Right lung (tissue), 5 donors: ENCODE measurements around the gene PRKCI. TPM values are rescaled to one million over a fixed set of nuclear protein-coding genes. Genes with fewer than 3 reads are reported as not detected.
"Not testable (repeated sequence)": the region's sequence is repeated elsewhere in the genome, so short reads cannot be mapped to it uniquely, and the experiment has no call there.

Experiments
- DNase-seq, 2 donors: peaks; one replicate each; pipeline ENCODE4 v3.0.0-alpha.2; 2013
- polyA plus RNA-seq, 5 donors: library from polyadenylated mRNA; unstranded; fragments of 120-200 nt; gene quantifications; one replicate each; pipeline versions ENCODE4 v1.2.1 to v1.2.3, GENCODE V29; 2013; ENCODE audit warnings: inconsistent platforms in 1 of 5, low replicate concordance in 1 of 5; ENCODE audit not compliant: insufficient read length in 5 of 5, insufficient read depth in 1 of 5

The PRKCI gene
- polyA plus RNA-seq, 5 donors = 41.0 to 83.7 (median 72.5) TPM

DNA sequence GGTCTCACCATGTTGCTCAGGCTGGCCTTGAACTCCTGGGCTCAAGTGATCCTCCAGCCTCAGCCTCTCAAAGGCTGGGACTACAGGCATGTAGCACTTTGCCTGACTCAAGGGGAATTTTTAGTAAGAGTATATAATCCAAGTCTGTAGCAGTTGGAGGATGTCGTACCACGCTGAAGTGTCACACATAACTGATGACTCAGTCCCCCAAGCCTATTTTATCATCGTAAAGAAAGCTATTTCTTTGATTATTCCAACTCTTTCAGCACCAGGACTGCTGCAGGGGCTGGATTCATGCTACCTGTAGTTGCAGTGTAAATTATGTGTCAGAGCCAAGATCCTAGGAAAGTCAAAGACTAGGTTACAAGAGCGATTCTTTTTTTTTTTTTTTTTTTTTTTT, 1.4 kb upstream of the PRKCI start:
- DNase-seq = no peak

DNA sequence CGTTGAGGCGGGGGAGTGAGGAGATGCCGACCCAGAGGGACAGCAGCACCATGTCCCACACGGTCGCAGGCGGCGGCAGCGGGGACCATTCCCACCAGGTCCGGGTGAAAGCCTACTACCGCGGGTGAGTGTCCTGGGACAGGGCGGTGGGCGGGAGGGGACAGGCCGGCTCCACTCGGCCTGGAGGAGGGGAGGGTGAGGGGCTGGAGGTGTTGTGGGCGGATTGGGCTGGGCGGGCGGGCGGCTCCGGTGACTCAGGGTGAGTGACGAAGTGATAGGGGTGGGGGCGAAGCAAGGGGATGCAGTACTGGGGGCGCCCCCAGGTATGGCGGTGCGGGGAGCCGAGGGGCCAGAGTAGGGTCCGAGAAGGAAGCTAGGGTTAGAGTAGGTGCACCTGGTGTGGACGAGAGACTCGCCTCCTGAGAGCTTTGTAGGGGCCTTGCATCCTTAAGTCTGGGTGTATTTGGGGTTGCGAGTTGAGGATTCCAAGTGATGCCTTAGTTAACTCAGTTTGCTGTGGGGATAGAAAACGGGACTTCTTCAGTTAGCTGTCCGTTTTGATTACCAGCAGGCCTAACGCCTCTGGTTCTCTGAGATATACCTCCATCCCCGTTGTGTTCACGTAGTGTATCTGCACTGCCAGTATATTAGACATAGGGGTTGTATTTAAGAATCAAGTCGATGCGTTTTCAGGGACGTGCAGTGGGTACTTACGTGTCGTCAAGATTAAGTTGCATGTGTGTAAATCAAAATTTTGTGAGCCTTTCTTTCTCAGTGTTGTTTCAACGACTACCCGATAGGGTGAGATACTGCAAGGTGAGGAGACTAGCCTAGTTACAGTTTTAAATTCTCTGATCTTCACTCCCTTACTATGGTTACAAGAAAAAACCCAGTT, 670 bp downstream of the PRKCI start:
- peak; percentile 25 to 31 for DNase-seq

DNA sequence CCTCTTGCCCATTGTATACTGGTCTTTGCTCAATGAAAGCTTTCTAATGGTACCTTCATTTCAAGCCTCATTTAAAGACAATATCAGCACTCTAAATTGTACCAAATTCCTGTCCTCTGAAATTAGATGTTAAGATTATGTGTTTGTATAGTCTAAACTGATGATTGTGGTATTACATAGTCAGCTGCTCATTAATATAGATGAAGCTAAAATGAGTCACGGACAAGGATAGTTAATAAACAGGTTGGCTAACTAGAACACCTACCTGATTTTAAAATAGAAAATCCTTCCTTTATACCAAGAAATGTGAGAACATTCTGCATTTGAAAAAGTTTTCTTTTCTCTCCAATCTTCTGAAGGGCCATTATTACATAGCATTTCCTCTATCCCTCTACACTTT, 2.9 kb downstream of the PRKCI start:
- DNase-seq = no peak

DNA sequence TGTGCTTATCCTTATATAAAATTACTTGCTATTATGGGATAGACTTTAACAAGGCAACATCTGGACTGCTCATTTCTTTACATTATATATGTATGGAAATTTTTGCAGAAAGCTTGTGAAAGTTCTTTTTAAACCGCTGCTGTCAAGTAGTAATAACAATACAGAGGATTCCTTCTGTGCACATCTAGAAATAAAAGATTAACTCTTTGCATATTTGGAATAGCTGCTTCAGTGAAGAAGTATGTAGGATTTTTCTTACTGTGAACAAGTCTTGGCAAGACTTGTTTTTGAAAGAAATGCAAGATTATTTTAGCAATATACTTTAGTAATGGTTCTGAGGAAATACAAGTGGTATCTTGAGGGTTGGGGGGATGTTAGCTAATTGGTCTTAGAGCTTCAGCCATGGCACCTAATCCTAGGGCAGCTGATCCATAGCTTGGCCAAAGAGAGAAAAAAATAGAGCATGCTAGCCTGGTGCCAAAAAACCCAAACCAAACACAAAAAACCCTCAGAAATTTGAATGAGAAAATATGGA, 4.3 kb downstream of the PRKCI start:
- DNase-seq = no peak

DNA sequence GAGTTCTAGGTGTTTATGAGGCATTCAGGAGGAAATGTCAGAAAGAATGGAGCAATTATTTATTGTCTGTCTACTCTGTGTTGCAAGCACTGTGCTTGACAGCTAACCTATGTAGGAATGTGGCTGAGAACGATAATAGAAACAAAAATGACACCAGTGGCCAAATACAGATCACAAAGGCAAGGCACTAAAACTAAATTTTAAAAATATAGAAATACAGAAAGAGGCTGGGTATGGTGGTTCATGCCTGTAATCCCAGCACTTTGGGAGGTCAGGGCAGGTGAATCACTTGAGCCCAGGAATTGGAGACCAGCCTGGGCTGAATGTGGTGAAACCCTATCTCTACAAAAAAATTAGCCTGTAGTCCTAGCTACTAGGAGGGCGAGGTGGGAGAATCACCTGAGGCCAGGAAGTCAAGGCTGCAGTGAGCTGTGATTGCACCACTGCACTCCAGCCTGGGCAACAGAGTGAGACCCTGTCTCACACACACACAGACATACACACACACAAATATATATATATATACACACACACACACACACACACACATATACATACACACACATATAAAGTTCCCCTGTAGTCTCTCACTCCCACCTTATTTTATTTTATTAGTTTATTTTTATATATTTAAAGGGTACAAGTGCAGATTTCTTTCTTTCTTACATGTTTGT, 6.0 kb downstream of the PRKCI start:
- DNase-seq = no peak

DNA sequence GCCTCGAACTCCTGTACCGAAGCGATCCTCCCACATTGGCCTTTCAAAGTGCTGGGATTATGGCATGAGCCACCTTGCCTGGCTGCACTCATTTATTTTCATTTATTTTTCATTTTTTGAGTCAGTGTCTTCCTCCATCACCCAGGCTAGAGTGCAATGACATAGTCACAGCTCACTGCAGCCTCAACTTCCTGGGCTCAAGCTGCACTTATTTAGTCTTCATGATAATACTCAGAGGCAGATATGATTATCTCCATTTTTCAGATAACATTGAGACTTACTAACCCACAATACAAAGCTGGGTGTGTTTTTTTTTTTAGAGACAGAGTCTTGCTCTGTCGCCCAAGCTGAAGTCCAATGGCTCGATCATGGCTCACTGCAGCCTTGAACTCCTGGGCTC, 10.0 kb downstream of the PRKCI start:
- no peak for DNase-seq

DNA sequence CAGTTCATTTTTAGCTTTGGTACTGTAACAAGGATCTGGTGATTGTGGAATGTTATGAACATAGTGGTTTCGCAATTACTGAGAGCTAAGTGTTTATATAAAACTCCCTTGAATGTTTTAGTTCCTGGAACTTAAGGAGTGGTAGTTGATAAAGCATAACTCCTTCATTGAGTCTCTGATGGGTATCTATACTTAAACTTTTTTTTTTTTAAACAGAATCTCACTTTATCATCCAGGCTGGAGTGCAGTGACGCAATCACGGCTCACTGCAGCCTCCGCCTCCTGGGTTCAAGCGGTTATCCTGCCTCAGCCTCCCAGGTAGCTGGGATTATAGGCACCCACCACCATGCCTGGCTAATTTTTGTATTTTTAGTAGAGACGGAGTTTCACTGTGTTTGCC, 11.3 kb downstream of the PRKCI start:
- peak; percentile 58 to 65 for DNase-seq

DNA sequence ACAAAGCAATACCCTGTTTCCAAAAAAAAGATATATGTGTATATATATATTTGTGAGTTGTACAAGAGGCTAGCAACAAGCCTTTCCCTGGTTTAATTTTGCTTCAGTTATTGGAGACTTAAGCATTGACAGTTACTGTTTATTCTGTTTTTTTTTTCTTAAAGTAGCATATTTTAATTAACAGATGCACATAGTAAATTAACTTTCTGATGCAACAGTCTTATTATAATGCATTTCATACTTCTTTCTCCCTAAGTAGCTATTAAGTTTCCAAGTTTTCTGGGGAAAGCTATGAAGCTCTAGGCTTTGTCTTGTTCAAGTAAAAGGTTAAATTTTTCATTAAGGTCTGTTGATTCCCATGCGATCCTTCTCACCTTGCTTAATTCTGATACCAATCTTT, 17.9 kb downstream of the PRKCI start:
- DNase-seq = no peak

DNA sequence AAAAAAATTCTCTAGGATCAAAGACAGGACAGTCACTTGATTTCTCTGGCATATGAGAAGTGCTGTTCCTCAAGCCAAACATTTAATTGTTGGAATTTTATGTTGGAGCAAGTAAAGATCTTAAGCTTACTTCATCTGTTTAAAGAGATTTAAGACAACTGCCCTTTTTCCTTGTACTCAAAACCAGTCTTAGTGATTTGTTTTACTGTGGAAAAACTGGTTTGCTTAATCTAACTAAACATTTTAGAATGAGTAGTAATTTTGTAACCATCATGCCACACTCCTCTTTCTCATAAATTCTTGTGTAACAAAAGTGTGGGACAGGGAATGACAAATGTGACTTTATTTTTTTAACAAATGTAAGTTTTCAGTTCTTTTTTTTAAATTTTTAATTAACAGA, 18.4 kb downstream of the PRKCI start:
- no peak for DNase-seq

DNA sequence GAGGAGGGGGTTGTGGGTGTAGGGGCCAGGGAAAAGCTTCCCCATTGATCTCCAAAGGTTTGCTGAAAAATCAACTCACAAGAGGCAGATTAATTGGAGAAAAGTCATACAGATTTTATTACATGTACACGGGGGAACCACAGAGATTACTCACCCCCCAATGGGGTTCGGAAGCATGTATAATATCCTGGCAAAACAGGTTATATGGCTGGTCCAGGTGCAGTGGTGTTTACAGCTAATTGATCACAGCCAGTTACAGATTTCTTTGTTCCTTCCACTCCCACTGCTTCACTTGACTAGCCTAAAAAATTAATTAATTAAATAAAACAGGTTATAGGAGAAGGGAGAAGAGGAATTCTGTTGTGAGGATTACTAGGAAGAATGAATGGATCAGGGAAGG, 22.4 kb downstream of the PRKCI start:
- DNase-seq = no peak

DNA sequence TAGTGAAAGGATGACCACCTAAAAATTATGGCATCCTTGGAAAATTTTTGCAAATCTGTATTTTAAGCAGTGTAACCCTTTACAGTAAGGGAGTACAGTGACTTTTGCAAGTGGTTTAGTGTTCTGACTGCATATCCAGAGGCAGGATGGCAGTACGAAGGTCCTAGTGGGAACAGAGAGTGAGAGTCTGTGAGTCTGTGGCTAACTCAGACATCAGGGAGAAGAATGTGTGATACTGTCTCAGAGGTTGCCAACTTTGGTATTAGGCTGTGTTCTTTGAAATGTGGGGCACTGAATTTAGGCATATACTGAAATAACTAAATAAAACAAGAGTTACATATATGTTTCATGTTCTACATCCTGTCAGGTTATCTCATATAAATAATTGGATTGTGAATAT, 25.7 kb downstream of the PRKCI start:
- no peak for DNase-seq

DNA sequence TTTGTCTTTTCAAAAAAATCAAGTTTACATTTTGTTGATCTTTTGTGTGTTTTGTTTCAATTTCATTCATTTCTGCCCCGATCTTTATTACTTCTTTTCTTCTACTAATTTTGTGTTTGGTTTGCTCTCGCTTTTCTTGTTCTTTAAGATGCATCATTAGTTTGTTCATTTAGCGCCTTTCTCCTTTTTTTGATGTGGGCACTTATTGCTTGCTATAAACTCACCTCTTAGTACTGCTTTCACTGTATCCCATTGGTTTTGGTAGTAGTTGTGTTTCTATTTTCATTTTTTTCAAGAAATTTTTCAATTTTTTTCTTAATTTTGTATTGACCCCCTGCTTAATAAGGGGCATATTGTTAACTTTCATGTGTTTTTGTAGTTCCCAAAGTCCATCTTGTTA, 34.4 kb downstream of the PRKCI start:
- no peak for DNase-seq

DNA sequence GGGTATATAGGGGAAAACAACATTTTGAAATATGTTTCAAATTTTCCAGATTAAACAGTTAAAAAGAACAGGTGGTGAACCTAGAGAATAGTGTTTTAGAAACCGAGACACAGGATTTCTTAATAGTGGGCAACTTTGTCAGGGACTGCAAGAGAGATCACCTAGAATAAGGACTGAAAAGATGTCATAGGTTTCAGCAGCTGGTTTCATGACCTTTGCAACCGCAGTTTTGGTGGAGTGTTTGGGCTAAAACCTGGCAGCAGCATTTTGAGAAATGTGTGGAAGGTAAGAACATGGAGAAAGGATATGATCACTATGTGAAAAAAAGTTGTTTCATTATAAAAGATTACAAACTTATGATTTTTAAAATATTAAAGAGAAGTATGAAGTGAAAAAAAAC, 34.9 kb downstream of the PRKCI start:
- no peak for DNase-seq

DNA sequence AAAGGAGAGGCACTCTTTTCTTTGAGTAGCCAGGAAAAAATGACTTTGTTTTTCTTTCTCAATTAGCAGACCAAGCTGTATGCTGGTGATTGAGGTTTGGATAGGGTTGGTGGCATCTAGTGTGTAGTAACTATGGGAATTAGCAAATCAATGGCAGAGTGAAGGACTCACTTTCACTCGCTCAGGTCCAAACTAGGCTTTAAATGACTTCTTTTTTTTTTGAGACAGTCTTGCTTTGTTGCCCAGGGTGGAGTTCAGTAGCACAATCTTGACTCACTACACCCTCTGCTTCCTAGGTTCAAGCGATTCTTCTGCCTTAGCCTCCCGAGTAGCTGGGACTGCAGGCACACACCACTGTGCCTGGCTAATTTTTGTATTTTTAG, 35.9 kb downstream of the PRKCI start:
- no peak for DNase-seq

DNA sequence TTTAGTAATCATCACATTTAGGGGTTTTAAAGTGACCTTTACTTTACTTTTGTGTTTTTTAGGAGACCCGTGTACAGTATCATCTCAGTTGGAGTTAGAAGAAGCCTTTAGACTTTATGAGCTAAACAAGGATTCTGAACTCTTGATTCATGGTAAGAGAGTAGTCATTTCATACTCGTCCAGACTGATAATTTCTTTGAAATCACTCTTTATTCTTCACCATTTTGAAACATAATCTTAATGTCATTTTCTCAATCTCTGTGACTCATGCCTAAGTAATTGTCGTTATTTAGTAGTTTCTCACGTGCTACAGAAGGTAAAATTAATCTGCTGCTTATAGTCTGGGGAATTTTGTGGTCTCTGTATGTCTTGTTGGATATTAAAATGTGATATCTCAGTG, 37.7 kb downstream of the PRKCI start:
- no peak for DNase-seq

DNA sequence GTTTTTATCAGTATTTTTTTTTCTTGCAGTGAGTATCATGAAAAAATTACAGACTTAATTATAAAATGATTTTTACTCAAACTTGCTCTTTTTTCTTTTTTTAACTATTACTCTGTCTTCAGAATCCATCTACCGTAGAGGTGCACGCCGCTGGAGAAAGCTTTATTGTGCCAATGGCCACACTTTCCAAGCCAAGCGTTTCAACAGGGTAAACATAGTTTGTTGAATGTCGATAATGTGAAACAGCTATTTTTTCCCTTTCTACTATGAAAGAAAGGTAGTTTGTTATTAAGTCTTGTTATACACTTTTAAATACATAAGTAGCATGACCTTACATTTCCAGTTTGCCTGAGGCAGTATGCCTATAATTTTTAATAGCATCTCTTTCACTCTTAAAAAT, 45.6 kb downstream of the PRKCI start:
- no peak for DNase-seq

DNA sequence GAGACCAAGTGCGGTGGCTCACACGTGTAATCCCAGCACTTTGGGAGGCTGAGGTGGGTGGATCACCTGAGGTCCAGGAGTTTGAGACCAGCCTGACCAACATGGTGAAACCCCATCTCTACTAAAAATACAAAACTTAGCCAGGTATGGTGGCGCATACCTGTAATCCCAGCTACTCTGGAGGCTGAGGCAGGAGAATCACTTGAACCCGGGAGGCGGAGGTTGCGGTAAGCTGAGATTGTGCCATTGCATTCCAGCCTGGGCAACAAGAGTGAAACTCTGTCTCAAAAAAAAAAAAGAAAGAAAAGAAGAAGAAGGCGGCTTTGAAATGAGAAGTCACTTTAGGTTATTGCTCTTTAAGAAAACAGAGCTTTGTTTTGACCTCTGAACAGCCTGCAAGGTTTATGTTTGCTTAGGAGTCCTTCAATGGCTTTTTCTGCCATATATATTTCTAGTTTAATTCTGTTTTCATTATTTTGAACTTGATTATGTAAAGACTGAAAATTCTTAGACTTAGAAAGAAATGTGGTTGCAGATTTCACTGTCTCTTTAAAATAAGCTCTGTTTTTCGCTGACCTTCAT, 47.5 kb downstream of the PRKCI start:
- DNase-seq = not testable (repeated sequence)

DNA sequence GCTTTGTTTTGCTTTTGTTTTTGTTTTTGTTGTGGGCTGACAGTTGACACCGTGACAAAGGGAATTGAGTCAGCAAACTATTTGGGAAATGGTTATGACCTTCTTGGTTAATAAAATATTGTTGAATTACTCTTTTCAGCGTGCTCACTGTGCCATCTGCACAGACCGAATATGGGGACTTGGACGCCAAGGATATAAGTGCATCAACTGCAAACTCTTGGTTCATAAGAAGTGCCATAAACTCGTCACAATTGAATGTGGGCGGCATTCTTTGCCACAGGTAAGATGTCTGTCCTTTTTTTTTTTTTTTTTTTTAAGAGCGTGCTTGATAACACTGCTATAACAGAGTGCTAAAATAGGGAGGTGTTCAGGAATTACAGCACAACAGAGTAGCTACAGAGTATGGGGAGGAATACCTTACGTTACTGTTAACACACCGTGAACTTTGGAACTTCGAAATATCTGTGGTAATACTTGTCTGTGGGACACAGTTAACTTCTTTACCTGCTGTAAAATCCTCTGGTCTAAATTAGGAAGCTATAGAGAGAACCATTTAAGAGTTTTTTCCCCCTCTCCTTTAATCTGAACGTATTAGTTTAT, 48.2 kb downstream of the PRKCI start:
- DNase-seq = no peak

DNA sequence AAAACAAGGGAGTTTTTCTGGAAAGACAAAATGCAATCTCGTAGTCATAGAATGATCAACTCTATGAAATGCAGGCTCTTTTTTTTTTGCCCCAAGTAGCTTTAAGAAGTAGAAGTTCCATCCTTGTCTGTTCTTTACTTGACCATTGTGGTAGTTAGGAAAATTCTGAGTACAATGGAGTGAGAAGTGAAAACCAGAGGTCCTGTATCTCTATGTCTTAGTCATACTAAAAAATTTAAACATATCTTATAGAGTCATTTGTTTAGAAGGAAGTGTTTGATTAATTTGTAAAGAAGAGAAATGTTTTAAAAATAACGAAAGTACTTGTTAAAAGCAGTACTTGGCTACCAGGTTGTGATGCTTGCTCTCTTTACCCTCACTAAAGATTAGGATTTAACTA, 52.4 kb downstream of the PRKCI start:
- DNase-seq = no peak

DNA sequence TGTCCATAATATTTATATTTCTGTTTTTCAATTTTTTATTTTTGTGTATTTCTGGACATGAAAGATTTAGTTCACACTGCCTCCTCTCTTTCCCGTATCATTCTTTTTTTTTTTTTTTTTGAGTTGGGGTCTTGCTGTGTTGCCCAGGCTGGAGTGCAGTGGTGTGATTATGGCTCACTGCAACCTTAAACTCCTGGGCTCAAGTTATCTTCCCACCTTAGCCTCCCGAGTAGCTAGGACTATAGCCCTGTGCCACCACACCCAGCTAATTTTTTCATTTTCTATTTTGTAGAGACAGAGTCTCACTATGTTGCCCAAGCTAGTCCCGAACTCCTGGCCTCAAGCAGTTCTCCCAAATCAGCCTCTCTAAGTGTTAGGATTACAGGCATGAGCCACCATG, 53.6 kb downstream of the PRKCI start:
- DNase-seq = no peak

DNA sequence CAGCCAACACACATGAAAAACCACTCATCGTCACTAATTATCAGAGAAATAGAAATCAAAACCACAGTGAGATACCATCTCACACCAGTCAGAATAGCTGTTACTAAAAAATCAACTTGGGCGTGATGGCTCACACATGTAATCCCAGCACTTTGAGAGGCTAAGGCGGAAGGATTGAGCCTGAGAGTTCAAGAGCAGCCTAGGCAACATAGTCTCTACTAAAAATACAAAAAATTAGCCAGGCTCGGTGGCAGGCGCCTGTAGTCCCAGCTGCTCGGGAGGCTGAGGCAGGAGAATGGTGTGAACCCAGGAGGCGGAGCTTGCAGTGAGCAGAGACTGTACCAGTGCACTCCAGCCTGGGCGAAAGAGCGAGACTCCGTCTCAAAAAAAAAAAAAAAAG, 55.1 kb downstream of the PRKCI start:
- DNase-seq = not testable (repeated sequence)

DNA sequence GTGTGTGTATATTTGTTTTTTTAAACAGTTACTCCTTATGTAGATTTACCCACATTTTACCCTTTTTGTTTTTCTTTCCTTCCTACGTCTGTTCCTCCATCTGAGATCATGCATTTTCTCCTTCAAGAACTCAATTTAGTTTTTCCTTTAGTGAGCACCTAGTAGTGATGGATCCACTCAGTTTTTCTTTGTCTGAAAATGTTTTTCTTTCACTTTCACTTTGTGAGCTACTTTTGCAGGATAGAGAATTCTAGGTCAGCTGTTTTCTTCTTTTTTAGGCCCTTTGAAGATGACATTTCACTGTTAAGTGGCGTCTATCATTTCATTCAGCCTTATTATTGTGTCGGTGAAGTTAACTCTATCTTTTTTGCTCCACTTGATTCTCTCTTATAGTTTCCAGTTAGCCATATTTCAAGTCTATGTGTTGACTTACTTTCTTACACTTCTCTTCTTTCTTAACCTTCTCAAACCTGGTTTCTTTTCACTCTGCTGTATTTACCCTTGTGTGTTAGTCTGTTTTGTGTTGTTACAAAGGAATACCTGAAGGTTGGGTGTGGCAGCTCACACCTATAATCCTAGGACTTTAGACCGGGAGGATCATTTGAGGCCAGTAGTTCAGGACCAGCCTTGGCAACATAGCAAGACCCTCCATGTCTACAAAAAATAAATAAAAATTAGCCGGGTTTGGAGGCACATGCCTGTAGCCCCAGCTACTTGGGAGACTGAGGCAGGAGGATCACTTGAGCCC, 55.8 kb downstream of the PRKCI start:
- no peak for DNase-seq
